Islet precursor cell (in vitro differentiated cells): ENCODE measurements around the gene SNRNP70.

Experiments
- DNase-seq: peaks from one replicate; pipeline ENCODE4 v3.0.0-alpha.2; 2018

SNRNP70 gene

GRCh38 chr19:49064768-49065611, 20.3 kb upstream of the SNRNP70 start, which contains the start of gene NTF4:
Gene NTF4, minus strand, starts transcription at chr19:49064818. Its CDS starts 2,821 bp downstream, at chr19:49061997.
- DNase-seq, result peak; percentile 95

- no peak for DNase-seq
Observed at GRCh38 chr19:49065905-49066512, 19.2 kb upstream of the SNRNP70 start.

DNA sequence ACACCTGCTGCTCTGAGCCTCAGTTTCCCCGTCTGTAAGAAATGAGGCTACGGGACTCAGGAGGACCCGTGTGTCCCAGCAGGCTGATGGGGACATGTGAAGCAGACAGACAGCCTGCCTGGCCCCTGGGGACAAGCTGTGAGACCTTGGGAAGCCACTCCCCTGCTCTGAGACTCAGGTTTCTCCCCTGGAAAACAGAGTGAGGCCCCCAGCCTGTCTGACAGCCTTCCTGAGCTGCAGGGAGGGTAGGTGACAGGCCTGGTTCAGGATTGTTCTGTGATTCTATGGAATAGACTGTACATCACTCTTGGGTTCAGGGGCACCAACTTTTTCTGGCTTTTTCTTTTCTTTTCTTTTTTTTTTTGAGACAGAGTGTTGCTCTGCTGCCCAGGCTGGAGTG, 17.7 kb upstream of the SNRNP70 start:
- DNase-seq, result no peak

DNA sequence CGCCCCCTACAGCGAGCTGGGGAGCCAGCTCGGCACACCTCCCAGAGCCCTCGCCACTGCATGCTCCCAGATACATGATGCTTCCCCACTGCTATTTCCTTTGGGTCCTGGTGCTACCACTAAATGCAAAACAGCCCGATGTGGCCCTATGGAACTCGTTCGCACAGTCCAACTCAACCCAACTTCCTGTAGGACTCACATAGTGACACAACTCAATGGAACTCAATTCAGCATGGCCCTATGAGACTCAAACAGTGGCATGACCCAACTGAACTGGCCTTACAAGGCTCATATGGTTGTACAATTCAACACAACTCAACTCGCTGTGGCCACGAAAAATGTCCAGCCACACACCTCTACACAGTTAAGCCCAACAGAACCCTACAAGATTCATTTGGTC, 16.2 kb upstream of the SNRNP70 start:
- no peak for DNase-seq

DNA sequence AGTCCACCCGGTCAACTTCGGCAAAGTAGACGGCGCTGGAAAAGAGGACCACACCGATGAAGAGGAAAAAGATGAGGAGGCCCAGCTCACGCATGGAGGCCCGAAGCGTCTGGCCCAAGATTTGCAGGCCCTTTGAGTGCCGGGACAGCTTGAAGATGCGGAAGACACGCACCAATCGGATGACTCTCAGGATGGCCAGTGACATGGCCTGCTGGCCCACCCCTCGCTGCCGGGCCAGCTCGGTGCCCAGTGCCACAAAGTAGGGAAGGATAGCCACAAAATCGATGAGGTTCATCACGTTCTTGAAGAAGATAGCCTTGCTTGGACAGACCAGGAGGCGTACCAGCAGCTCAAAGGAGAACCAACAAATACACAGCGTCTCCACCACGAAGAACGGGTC, 14.8 kb upstream of the SNRNP70 start:
- DNase-seq, result no peak

DNA sequence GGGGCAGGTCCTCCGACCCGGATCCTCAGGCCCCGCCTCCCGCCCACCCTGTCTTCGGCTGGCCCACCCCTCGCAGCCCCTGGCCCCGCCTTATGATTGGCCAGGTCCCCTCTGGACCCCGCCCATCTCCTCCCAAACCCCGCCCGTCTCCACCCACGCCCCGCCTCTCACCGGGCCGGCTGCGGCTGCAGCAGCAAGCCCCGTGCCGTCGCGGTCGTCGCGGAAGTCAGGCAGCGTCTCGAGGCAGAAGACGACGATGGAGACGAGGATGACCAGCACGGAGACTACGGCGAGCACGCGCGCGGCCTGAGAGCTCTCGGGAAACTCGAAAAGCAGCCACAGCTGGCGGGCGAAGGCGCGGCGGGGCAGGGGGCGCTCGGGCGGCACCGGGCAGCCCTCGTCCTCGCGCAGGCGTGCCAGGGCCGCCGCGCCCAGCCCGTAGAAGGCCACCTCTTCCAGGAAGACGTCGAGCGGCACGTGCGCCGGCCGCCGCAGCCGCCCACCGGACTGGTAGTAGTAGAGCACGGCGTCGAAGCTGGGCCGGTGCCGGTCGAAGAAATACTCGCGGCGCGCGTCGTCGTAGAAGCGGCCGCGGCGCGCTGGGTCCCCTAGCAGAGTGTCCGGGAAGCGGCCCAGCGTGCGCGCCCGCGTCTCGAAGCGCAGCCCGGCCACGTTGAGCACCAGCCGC, 13.2 kb upstream of the SNRNP70 start:
- DNase-seq, result peak; percentile 79

DNA sequence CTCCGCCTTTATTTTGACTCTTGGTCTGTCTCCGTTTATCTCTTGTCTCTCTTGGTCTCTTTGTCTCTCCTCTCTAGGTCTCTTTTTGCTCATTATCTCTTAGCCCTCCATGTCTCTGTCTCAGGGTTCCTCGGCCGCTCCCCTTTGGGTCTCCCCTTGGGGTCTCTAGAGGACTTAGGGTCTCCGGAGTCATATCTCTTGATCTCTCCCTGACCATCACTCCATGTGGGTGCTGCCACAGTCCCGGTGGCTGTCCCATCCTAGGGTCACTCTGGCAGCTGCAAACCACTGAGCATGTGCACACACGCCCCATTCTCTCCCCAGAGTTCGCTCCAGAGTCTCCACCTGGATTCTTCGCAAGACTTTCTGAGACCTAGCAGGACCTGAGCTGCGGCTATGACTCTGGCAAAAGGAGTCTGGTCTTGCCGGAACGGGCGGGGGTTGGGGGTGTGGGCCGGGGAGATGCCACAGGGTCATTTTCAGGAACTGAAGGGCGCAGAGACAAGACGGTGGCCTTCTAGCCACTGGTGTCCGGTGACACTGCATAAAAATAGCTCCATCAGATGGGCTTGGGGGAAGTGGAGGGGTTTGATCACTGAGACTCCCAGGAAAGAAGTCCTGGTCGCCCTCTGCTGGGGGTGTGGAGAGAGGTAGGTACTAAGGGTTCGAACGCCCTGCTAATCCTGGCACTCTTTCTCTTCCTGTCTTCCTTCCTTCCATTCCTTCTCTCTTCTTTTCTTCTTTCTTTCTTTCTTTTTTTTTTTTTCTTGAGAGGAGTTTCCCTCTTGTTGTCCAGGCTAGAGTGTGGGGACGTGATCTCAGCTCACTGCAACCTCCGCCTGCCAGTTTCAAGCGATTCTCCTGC, 11.5 kb upstream of the SNRNP70 start:
- DNase-seq, result peak; percentile 77

DNA sequence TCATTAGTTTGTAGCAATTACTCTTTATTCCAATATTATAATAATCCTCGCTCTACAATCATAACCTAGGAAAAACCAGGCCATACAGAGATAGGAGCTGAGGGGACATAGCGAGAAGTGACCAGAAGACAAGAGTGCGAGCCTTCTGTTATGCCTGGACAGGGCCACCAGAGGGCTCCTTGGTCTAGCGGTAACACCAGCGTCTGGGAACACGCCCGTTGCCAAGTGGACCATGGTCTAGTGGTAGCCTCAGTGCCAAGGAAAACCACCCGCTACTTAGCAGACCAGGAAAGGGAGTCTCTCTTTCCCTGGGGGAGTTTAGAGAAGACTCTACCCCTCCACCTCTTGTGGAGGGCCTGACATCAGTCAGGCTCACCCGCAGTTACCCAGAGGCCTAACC, 10.4 kb upstream of the SNRNP70 start:
- DNase-seq, result peak; percentile 69

- no peak for DNase-seq
Observed at GRCh38 chr19:49080392-49080791, 4.9 kb upstream of the SNRNP70 start.

DNA sequence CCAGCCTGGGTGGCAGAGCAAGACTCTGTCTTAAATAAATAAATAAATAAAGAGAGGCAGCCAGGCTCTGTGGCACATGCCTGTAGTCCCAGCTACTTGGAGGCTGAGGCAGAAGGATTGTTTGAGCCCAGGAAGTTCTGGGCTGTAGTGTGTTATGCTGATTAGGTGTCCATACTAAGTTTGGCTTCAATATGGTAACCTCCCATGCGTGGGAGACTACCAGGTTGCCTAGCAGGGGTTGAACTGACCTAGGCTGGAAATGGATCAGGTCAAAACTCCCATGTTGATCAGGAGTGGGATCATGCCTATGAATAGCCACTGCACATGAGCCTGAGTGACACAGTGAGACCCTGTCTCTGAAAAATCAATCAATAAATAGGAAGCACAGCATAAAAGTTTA, 4.0 kb upstream of the SNRNP70 start:
- no peak for DNase-seq

GRCh38 chr19:49084206-49085019, 838 bp upstream of the SNRNP70 start:
- DNase-seq, result no peak

- DNase-seq, result no peak
Observed at GRCh38 chr19:49085868-49086232, 599 bp downstream of the SNRNP70 start.

DNA sequence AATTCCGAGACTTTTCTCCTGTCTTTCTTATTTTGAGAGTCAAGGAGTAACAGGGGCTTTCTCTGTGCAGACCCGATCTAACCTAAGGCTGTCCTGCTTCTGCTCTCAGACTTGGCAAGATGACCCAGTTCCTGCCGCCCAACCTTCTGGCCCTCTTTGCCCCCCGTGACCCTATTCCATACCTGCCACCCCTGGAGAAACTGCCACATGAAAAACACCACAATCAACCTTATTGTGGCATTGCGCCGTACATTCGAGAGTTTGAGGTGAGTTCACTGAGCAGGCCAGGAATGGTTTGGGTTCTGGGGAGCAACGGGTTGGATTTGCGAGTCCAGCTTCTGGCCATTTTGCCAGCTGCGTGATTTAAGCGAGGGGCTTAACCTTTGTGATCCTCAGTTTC, 1.0 kb downstream of the SNRNP70 start:
- no peak for DNase-seq

DNA sequence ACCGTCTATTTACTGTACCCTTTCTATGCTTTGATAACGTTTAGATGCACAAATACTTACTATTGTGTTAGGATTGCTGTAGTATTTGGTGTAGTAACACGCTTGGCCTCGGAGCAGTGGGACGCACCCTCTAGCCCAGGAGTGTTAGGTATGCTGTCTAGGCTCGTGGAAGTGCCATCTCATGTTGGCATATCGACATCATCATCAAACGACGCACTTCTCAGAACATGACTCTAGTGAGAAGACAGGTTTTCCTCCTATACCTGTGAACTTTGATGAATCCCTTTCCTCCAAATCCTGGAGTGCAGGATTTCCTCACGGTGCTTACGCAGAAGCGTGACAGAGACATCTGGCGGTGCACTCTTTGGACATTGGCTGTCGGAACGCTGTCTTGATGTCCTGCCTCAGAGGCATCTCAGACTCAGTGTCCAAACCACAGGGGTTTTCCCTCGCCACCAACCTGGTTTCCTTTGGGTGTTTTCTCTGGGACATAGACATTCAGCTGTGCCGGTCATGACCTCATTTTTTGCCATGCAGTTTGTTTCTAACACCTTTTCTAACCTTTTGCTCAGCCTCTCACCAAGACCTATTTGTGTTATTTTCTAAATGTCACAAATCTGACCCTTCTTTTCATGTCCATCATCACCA, 6.3 kb downstream of the SNRNP70 start:
- DNase-seq, result no peak

GRCh38 chr19:49092686-49093085, 7.4 kb downstream of the SNRNP70 start:
- DNase-seq, result no peak

- no peak for DNase-seq
Observed at GRCh38 chr19:49094505-49095482, 9.5 kb downstream of the SNRNP70 start.

DNA sequence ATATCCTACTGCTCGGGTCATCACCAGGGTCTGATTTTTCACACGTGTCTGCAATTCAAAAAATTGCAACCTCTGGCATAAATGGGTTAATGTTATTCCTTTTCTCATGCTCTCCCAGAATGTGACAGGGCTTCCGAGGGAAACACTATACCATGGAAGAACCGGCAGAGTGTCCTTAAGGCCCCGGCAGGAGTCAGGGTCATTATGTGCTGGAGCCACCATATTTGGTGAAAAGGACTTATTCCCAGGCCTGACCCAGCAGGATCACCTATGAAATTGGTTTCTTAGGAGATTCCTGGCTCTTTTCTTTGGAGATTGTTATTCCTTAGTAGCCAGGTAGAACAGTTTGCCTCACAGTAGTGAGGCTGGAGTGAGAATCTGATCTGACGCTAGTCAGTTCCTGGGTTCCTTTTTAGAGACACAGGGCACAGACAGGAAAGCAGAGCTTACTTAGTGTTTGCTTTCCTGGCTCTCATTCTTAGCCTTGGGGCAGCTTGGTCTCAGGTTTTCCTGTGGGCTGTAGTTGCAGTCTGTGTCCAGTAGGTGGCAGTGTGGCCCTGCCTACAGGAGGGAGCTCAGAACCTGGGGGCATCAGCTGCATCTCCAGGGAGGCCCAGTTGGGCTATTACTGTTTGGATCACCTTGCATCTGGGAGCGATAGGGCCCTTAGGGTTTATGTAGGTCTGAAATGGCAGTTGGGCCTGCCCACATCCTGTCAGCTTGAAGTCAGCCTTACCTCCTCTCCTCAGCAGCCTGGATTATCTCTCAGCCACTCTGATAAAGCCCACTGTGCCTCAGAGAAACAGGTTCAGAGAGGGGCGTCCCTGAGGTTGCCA, 12.4 kb downstream of the SNRNP70 start:
- peak; percentile 93 for DNase-seq

GRCh38 chr19:49098795-49099194, 13.5 kb downstream of the SNRNP70 start:
- DNase-seq, result no peak

GRCh38 chr19:49101160-49101559, 15.9 kb downstream of the SNRNP70 start:
- no peak for DNase-seq
